ENCODE measurements around the gene RUNDC1. TPM values are rescaled to one million over a fixed set of nuclear protein-coding genes. Genes with fewer than 3 reads are reported as not detected.
"Not testable (repeated sequence)": the region's sequence is repeated elsewhere in the genome, so short reads cannot be mapped to it uniquely, and the experiment has no call there.

Gene RUNDC1
- total and polyA plus RNA-seq, 7 donors = 8.7 to 17.8 (median 10.6) TPM

- DNase-seq (no peak), ATAC-seq (peak in 2 of 4 donors; percentile 5 to 6)
- H3K4me1 ChIP-seq = peaks cover 21% of the 10 kb centered on the region
- intact Hi-C loops (cut with DNase I) = no loop called here
- 23 to 29% (median 24%) methylated on average over 5 of the region's 5 CpGs for WGBS, 3 donors
- H3K9me3 ChIP-seq = no peaks in the 10 kb centered on the region
- no peaks in the 10 kb centered on the region for H3K27me3 ChIP-seq (ENCODE audit: insufficient read depth in 3 of 3, low read length in 2 of 3)
- H3K4me3 ChIP-seq = peak overlapping the region; percentile 93
- H3K36me3 ChIP-seq (ENCODE audit: insufficient read depth in 1 of 2, low read depth in 1 of 2) = peaks cover 6 to 55% of the 10 kb centered on the region in 2 donors
- peak overlapping the region; percentile 96 for H3K27ac ChIP-seq
- no peak for TF ChIP-seq CTCF (IDR thresholded peaks at IDR 0.05)
Measured at GRCh38 chr17:42997390-42997983, 17.1 kb downstream of the RUNDC1 start.

- TF ChIP-seq CTCF (IDR thresholded peaks at IDR 0.05) = peak; percentile 93
- H3K27ac ChIP-seq = peak within 1 kb of the TSS; percentile 96
- H3K9me3 ChIP-seq = no peaks in the 10 kb centered on the region
- H3K36me3 ChIP-seq (ENCODE audit: insufficient read depth in 1 of 2, low read depth in 1 of 2) = peaks cover 4 to 55% of the 10 kb centered on the region in 2 donors
- peak; percentile 97 to 98 (median 98) for ATAC-seq
- WGBS, 3 donors = 0 to 1% (median 0%) methylated on average over 49 of the region's 49 CpGs
- intact Hi-C loops (cut with DNase I) = loop anchor here in 1 of 2 donors (1.0 kb wide), 1 partner anchor 17 kb away; no protein-coding TSS in a partner anchor
- peak within 1 kb of the TSS; percentile 93 for H3K4me3 ChIP-seq
- no peaks in the 10 kb centered on the region for H3K27me3 ChIP-seq (ENCODE audit: insufficient read depth in 3 of 3, low read length in 2 of 3)
- peak; percentile 98 to 99 for DNase-seq
- peaks cover 21% of the 10 kb centered on the region for H3K4me1 ChIP-seq
Measured at GRCh38 chr17:42997984-42998938, 17.9 kb downstream of the RUNDC1 start, which contains the start of gene RPL27. Gene RPL27, plus strand, starts transcription at chr17:42998419. Its CDS starts 332 bp downstream, at chr17:42998751.

GRCh38 chr17:42999003-42999525 is 18.7 kb downstream of the RUNDC1 start:
- peak overlapping the region; percentile 96 for H3K27ac ChIP-seq
- peaks cover 6 to 55% of the 10 kb centered on the region in 2 donors for H3K36me3 ChIP-seq (ENCODE audit: insufficient read depth in 1 of 2, low read depth in 1 of 2)
- H3K27me3 ChIP-seq (ENCODE audit: insufficient read depth in 3 of 3, low read length in 2 of 3) = no peaks in the 10 kb centered on the region
- TF ChIP-seq CTCF (IDR thresholded peaks at IDR 0.05) = no peak
- H3K9me3 ChIP-seq = no peaks in the 10 kb centered on the region
- peak overlapping the region; percentile 93 for H3K4me3 ChIP-seq
- intact Hi-C loops (cut with DNase I) = no loop called here
- no peak for DNase-seq
- no peak for ATAC-seq
- peaks cover 21% of the 10 kb centered on the region for H3K4me1 ChIP-seq
- WGBS, 3 donors = 10 to 11% (median 11%) methylated on average over 10 of the region's 10 CpGs

GRCh38 chr17:43000894-43001293 is 20.5 kb downstream of the RUNDC1 start:
- DNase-seq; ATAC-seq; H3K4me3 ChIP-seq; H3K27me3 ChIP-seq (ENCODE audit: insufficient read depth in 3 of 3, low read length in 2 of 3); H3K9me3 ChIP-seq; intact Hi-C loops (cut with DNase I): not testable (repeated sequence)
- H3K36me3 ChIP-seq (ENCODE audit: insufficient read depth in 1 of 2, low read depth in 1 of 2) = peaks cover 6 to 55% of the 10 kb centered on the region in 2 donors
- H3K4me1 ChIP-seq = peaks cover 21% of the 10 kb centered on the region
- 91 to 97% (median 92%) methylated on average over 13 of the region's 13 CpGs for WGBS, 3 donors
- H3K27ac ChIP-seq = peak overlapping the region; percentile 53

Measured in psoas muscle (tissue), 8 donors.